HG03354 (cell line): ENCODE data around the gene WDR70.
"Not testable (repeated sequence)": the region's sequence is repeated elsewhere in the genome, so short reads cannot be mapped to it uniquely, and the experiment has no call there.

Experiments
- ATAC-seq: cut with Tn5 transposase; IDR thresholded peaks from one replicate; pipeline ENCODE4 v1.9.1; 2021; ENCODE audit warnings: mild to moderate bottlenecking; ENCODE audit not compliant: unreplicated experiment, poor library complexity, severe bottlenecking

Gene WDR70

GRCh38 chr5:37773809-37774208, 394.7 kb downstream of the WDR70 start:
- no peak for ATAC-seq

GRCh38 chr5:37774912-37775483, 395.9 kb downstream of the WDR70 start:
- no peak for ATAC-seq

- ATAC-seq = no peak
These were observed 397.7 kb downstream of the WDR70 start for GRCh38 chr5:37776826-37777225.

DNA sequence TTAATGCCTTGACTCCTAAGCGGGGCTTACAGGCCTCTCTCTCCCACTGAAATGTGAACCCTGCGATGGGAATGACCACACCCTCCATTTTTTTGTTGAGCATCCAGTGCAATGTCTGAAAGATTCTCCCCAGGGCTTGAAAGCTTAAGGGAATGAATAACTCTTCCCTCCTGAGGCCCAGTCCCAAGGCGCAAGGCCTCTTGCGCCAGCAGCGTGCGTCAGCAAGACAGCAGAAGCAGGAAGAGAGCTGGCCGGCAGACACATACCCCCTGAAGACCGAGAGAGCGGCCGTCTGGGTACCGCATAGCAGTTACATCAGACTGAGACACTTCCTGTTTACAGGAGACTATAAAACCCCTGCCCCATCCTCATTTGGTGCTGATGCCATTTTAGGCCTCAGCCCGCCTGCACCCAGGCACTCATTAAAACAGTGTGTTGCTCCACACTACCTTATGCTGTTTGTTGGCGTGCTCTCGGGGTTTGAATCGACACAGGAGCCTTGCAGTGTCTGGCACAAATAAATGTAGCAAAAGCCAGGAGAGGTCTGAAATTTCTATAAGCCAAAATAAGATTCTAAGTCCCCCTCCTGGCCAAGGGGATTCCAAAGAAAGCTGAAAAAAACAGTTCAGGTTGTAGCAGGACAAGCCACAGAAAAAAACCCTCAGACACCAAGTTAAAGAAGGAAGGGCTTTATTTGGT, 398.5 kb downstream of the WDR70 start:
- ATAC-seq = no peak

DNA sequence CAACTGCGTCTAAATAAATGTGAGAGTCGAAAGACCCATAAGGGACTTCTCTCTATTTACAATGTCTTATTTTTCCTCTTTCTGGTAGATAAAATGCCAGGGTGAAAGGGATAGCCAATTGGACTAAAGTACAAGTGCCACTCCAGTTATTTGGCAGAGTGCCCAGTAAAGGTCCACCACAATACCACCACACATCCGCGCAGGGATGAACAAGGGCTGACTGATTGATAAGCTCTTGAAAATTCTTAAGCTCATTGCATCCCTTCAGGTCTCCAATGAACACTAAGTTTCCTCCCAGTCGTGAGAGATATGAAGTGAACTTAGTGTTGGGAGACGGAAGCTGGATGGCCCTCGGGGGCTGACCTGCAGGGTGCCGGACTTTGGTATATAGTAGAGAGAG, 402.3 kb downstream of the WDR70 start:
- ATAC-seq = not testable (repeated sequence)

DNA sequence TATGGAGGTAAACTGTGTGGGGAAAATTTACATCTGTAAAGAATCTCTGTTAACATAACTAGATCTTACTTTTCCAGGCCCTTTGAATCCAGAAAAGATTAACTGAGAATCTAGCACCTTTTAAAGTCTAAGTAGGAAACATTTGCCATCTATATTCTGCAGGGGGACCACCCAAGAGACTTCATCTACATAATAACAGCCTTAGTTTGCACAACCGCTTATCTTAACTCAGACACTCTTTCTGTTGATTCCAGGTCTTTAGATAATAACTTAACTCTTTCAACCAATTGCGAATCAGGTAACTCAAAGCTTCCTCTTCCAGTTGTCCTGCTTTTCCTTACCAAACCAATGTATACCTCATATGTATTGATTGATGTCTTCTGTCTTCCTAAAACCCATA, 407.3 kb downstream of the WDR70 start:
- ATAC-seq = no peak

DNA sequence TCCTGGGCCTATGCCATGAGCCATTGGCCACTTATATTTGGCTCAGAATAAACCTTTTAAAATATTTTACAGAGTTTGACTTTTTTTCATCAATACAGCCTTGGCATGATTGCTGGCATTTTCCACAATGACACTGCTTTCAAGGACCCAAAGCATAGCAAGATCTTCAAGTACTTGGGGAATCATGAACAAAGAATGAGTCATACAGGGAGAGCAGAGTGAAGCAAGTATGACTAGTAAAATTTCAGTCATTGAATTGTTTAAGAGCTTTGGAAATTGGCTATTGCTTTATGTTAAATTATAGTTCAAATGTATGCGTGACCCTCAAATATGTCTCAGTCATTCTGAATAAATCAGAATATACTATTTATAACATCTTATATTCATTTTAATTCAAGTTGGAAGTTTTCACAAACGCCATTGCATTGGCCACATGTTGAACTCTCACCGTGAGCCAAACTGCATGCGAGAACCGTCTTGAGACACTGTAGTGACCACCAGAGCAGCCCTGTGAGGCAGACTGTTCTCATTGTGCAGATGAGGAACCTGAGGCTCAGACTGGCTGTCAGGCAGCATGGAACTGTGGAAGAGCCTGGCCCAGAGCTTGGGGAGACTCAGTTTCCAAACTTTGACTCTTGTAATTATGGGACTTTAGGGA, 407.9 kb downstream of the WDR70 start:
- no peak for ATAC-seq

- ATAC-seq = no peak
These were observed 408.6 kb downstream of the WDR70 start for GRCh38 chr5:37787742-37788141.

DNA sequence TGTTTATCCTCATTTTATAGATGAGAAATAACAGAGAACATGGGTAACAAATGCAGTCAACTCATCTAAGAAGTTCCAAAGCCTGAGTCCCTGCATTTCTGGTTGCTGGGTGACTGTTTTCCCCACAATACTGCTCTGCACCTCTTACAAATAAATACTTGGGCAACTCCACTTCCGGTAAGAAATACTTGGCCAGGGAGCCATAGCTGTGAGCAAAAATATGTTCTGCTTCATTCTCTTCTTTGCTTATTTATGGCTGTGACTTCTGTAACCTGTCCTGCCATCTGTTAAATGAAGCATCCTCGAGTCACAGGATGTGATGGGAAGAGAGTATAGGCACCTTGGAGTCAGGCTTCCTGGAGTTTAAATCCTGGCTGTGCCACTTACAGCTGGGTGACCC, 410.9 kb downstream of the WDR70 start:
- ATAC-seq = no peak

DNA sequence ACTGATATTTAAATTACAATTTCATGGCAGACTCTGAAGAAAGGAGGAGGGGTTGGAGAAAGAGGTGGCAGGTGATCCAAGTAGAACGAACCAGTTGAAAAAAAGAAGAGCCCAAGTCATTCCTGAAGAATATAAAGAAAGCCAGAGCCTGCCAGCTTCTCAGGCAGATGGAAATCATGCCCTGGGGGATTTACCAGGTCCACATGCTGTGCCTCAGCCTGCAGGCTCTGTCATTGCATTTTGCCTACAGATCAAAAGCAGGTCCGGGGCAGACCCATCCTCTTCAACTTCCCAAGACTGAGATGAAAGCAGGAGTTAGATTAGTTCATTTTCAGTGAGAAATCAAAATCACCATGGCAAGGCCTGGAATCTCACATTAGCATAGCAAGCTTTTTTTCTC, 412.2 kb downstream of the WDR70 start:
- no peak for ATAC-seq

DNA sequence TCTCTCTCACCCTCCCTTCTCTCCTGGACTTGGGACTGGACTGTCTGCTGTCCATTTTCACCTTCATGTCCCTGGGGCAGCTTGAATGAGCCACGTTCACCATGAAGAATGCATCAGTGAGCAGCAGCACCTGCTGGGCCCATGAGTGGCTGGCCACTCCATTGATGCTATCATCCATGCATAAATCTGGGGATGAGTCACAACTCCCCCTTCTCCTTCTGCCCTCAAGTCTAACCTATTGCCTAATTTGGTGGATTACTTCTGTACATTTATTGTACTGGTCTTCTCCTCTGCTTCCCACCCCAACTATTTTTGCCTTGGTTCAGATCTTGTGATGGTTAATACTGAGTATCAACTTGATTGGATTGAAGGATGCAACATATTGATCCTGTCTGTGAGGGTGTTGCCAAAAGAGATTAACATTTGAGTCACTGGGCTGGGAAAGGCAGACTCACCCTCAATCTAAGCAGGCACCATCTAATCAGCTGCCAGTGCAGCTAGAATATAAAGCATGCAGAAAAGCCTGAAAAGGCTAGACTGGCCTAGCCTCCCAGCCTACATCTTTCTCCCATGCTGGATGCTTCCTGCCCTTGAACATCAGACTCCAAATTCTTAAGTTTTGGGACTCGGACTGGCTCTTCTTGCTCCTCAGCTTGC, 414.0 kb downstream of the WDR70 start:
- no peak for ATAC-seq

DNA sequence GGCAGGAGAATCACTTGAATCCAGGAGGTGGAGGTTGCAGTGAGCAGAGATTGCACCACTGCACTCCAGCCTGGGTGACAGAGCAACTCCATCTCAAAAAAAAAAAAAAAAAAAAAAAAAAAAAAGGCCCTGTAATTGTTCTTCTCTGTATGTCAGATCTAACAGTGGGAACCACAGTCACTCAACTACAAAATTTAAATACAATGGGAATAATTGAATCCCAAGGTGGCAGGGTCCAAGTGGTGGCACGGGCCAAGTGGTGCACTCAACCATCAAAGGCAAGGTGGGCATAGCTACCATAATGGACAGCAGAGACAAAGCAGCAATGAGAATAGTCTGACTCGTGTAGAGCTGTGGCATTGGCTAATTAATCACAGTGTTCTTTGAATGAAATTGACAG, 416.2 kb downstream of the WDR70 start:
- ATAC-seq = not testable (repeated sequence)

DNA sequence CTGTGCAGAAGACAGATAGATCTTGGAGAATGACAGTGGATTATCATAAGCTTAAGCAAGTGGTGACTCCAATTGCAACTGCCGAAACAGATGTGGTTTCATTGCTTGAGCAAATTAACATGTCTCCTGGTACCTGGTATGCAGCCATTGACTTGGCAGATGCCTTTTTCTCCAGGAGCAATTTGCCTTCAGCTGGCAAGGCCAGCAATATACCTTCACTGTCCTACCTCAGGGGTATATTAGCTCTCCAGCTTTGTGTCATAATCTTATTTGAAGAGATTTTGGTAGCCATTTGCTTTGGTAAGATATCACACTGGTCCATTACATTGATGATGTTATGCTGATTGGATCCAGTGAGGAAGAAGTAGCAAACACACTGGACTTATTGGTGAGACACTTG, 417.3 kb downstream of the WDR70 start:
- not testable (repeated sequence) for ATAC-seq

- ATAC-seq = no peak
These were observed 420.8 kb downstream of the WDR70 start for GRCh38 chr5:37799865-37800421.

DNA sequence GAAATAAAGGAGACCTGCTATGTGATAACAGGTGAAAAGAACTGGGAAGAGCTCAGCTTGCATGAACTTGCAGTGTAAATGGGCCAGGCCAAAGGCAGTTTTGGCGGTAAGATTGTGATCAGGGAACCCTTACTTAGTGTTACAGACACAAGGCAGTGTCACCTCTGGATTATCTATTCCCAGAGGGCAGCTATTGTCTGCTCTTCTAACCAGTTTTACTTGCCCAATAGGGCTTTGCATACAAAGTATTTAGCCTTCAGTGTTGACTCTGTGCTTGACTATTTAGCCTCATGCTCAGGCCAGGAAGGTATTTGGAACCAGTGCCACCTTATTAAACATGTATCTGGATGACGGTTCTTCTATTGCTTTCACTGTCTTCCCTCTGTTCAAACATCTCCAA, 422.4 kb downstream of the WDR70 start:
- ATAC-seq = no peak
